ENCODE results near the gene ABCB8.

The ABCB8 gene

GRCh38 chr7:151088019-151088855 is 60.0 kb downstream of the ABCB8 start:
- TF ChIP-seq, protein P1, sequence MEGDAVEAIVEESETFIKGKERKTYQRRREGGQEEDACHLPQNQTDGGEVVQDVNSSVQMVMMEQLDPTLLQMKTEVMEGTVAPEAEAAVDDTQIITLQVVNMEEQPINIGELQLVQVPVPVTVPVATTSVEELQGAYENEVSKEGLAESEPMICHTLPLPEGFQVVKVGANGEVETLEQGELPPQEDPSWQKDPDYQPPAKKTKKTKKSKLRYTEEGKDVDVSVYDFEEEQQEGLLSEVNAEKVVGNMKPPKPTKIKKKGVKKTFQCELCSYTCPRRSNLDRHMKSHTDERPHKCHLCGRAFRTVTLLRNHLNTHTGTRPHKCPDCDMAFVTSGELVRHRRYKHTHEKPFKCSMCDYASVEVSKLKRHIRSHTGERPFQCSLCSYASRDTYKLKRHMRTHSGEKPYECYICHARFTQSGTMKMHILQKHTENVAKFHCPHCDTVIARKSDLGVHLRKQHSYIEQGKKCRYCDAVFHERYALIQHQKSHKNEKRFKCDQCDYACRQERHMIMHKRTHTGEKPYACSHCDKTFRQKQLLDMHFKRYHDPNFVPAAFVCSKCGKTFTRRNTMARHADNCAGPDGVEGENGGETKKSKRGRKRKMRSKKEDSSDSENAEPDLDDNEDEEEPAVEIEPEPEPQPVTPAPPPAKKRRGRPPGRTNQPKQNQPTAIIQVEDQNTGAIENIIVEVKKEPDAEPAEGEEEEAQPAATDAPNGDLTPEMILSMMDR (IDR thresholded peaks at IDR 0.05; ENCODE audit: borderline replicate concordance, control extremely low read depth, extremely low read depth, insufficient read depth, missing control alignments): no peak
- no peak for DNase-seq (ENCODE audit: low spot score)
- in situ Hi-C loops (cut with MboI; ENCODE audit: low sequenced_read_pairs, unreplicated experiment): no loop called here

DNA sequence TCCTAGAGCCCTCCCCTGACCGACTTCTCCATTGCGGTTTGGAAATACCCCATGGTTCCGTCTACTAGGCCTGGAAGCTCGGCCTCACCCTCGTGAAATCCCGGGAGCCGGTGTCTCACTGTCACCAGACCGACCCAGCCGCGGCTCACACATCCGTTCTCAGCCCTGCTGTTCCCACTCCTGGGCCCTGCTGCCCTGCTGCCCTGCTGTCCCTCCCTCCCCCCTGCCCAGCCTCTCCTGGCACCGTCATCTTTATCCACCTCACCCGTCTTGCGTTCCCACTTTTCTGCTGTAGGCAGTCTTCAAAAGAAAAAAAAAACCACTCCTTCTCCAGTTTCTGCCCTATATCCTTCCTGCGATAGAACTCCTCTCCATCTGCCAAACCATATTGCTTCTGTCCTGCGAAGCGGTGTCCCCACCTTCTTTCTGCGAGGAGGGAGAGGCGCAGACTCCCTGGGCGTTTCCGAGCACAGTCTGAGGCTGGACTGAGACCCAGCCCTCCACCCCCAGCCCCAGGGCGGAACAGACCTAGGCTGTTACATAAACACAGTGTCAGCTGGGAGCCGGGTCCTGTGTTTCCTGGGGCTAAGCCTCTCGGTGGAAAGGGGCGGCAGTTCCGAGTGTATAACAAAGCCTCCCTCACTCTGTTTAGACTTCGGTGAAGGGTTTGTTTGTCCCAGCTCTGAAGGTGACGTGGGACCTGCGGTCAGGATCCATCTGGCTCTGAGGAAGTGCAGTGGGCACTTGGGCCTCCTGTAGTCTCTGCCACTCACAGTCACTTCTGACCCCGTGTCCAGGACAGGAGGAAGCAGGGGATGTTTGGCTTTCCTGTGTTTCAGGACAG is 60.8 kb downstream of the ABCB8 start:
- TF ChIP-seq, protein P1 (IDR thresholded peaks at IDR 0.05; ENCODE audit: borderline replicate concordance, control extremely low read depth, extremely low read depth, insufficient read depth, missing control alignments): no peak
- no peak for DNase-seq (ENCODE audit: low spot score)
- in situ Hi-C loops (cut with MboI; ENCODE audit: low sequenced_read_pairs, unreplicated experiment): no loop called here

- DNase-seq (ENCODE audit: low spot score): no peak
- TF ChIP-seq, protein P1 (IDR thresholded peaks at IDR 0.05; ENCODE audit: borderline replicate concordance, control extremely low read depth, extremely low read depth, insufficient read depth, missing control alignments): no peak
- in situ Hi-C loops (cut with MboI; ENCODE audit: low sequenced_read_pairs, unreplicated experiment): no loop called here
These were observed 61.9 kb downstream of the ABCB8 start for GRCh38 chr7:151089893-151090730.

DNA sequence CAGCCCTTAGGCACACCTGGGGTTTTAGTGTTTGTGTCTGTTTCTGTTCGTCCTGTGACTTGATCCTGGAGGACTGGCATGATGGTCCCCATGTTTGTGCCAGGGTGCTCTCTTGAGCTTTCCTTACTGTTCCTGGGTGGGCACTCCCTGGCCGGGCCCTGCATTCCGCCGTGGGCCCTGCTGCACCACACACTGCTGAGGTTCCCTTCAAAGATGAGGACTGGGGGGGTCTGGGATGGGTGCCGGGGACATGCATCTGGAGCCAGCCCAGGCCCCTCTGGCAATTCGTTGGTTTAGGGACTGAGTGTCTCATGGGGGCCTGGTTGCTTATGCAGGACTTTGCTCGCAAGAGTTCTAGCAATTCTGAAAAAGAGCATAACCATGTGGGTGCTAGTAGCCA is 62.8 kb downstream of the ABCB8 start:
- TF ChIP-seq, protein P1 (IDR thresholded peaks at IDR 0.05; ENCODE audit: borderline replicate concordance, control extremely low read depth, extremely low read depth, insufficient read depth, missing control alignments): no peak
- no peak for DNase-seq (ENCODE audit: low spot score)
- in situ Hi-C loops (cut with MboI; ENCODE audit: low sequenced_read_pairs, unreplicated experiment): no loop called here

GRCh38 chr7:151091431-151091830 is 63.2 kb downstream of the ABCB8 start:
- TF ChIP-seq, protein P1 (IDR thresholded peaks at IDR 0.05; ENCODE audit: borderline replicate concordance, control extremely low read depth, extremely low read depth, insufficient read depth, missing control alignments): peak; percentile 59
- in situ Hi-C loops (cut with MboI; ENCODE audit: low sequenced_read_pairs, unreplicated experiment): no loop called here
- DNase-seq (ENCODE audit: low spot score): no peak

DNA sequence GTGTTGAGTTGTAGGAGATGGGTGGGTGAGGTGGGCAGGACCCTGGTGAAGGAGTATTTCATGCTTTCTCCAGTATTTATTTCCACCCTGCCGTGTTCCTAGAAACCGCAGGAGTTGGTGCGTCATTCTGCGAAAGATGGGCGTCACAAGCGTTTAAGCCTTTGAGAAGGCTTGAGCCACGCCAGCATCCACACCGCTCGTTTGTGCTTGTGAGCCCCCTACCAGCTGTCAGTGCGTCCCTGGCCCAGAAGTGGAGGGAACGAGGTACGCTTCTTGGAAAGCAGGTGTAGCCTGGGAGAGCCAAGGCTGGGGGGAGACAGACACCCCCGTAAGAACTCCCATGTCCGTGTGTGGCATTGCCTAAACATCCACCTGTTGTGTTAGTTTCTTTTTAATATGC is 63.7 kb downstream of the ABCB8 start:
- in situ Hi-C loops (cut with MboI; ENCODE audit: low sequenced_read_pairs, unreplicated experiment): no loop called here
- TF ChIP-seq, protein P1 (IDR thresholded peaks at IDR 0.05; ENCODE audit: borderline replicate concordance, control extremely low read depth, extremely low read depth, insufficient read depth, missing control alignments): no peak
- no peak for DNase-seq (ENCODE audit: low spot score)

Measured in GM13976 (cell line).